ENCODE results near the gene TBC1D20. TPM values are rescaled to one million over a fixed set of nuclear protein-coding genes. Genes with fewer than 3 reads are reported as not detected.
A peak's percentile ranks its signal among the peaks of the same experiment; 100 is the strongest.

Gene TBC1D20
- total RNA-seq, 1 donor from 2014 or later: 35.8 TPM

DNA sequence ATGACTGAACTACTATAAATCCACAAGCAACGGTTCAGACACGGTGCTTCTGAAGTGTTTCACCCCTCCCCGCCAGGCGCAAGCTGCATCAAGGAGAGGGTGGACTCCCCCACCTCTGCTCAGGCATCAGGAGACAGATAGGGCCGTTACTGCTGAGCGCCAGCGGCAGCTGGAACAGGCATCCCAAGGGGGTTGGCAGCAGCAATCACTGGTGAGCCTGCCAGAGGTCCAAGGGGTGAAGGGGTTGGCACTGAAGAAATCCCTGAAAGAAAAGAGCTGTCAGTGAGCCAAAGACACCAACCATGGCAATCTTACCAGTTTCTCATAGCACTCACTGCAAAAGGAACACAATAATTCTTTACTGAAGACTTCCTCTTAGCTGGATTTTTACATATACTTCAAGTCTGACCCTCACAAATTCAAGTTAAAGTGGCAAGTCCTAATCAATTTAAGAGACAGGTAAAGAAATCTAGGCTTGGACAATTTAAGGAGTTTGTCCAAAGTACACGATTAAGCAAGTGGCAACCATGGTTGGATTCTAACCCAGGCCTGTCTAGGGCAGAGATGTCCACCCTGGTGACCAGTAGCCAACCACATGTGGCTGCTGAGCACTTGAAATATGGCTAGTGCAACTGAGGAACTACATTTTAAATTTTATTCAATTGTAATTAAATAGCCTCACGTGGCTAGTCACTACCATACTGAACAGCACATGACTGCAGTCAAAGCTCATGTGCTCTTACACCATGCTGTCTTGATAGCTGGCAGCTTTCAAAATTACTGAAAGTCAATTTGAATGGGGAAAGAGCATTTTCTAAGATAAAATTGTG, 21.7 kb upstream of the TBC1D20 start:
- no peak for DNase-seq (ENCODE audit: low read depth)
- Histone ChIP-seq H3K36me3 (ENCODE audit: control insufficient read depth, insufficient read depth, low read length) (peaks cover 24% of the 10 kb centered on the region), H3K4me3 (ENCODE audit: low read depth, low read length) (no peak overlapping the region), H3K27me3 (ENCODE audit: control insufficient read depth, insufficient read depth, low read length) (no peaks in the 10 kb centered on the region)
- FAIRE-seq: peak; percentile 97
- TF ChIP-seq, protein P1, sequence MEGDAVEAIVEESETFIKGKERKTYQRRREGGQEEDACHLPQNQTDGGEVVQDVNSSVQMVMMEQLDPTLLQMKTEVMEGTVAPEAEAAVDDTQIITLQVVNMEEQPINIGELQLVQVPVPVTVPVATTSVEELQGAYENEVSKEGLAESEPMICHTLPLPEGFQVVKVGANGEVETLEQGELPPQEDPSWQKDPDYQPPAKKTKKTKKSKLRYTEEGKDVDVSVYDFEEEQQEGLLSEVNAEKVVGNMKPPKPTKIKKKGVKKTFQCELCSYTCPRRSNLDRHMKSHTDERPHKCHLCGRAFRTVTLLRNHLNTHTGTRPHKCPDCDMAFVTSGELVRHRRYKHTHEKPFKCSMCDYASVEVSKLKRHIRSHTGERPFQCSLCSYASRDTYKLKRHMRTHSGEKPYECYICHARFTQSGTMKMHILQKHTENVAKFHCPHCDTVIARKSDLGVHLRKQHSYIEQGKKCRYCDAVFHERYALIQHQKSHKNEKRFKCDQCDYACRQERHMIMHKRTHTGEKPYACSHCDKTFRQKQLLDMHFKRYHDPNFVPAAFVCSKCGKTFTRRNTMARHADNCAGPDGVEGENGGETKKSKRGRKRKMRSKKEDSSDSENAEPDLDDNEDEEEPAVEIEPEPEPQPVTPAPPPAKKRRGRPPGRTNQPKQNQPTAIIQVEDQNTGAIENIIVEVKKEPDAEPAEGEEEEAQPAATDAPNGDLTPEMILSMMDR (IDR thresholded peaks at IDR 0.05; ENCODE audit: insufficient read depth, low read length, severe bottlenecking): no peak

DNA sequence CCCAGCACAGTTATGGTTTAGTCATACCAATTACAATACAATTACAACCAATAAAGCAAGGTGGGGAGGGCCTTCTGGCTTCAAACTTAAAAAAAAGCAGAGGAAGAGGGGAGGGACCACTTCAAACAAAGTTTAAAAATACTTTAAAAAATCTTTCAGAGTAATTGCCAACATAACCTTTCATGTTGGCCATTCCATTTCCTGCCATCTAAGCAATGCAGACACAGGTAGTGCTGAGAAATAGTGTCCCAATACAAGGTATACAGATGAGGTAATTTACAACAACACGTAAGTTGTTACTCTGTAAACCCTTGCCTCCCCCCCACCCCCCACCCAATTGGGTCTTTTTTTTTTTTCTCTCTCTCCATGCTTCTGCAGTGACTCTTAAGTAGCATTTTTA, 18.8 kb upstream of the TBC1D20 start:
- no peak for DNase-seq (ENCODE audit: low read depth)
- FAIRE-seq: no peak
- Histone ChIP-seq H3K27me3 (ENCODE audit: control insufficient read depth, insufficient read depth, low read length) (no peaks in the 10 kb centered on the region), H3K4me3 (ENCODE audit: low read depth, low read length) (no peak overlapping the region), H3K36me3 (ENCODE audit: control insufficient read depth, insufficient read depth, low read length) (peaks cover 17% of the 10 kb centered on the region)
- TF ChIP-seq, protein P1 (IDR thresholded peaks at IDR 0.05; ENCODE audit: insufficient read depth, low read length, severe bottlenecking): no peak

DNA sequence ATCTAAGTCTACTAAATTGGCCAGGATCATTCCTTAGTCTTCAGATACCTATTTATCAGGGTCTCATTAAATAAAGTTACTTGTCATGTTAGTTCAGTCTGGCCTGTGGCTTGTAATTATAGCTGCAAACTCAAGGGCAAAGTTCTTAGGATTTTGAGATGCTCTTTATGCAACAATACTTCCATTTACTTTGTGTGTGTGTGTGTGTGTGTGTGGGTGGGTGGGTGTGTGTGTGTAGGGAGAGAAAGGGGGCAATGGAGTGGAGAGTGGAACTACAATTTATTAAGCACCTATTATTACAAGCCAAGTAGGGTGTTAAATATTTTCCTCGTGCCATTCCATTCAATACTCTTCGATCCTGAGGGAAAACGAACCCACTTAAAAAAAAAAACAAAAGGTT, 17.7 kb upstream of the TBC1D20 start:
- TF ChIP-seq, protein P1 (IDR thresholded peaks at IDR 0.05; ENCODE audit: insufficient read depth, low read length, severe bottlenecking): no peak
- Histone ChIP-seq H3K36me3 (ENCODE audit: control insufficient read depth, insufficient read depth, low read length) (peaks cover 15% of the 10 kb centered on the region), H3K27me3 (ENCODE audit: control insufficient read depth, insufficient read depth, low read length) (no peaks in the 10 kb centered on the region), H3K4me3 (ENCODE audit: low read depth, low read length) (no peak overlapping the region)
- FAIRE-seq (no peak), DNase-seq (ENCODE audit: low read depth) (no peak)

DNA sequence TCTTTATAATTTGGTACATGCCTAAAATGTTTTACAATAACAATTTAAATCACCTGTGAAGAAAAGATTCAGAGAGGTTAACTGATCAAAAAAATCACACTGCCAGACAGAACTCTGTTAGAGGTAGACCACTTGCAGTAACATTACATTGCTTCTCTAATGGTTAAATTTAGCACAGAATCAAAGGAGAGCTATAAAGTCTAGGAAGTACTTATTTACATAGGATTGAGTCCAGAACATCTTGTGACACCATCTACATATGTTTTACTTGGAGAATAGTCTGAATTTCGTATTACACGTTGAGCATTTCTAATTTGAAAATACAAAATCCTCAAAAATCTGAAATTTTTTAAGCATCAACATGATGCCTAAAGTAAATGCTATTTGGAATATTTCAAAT, 17.2 kb upstream of the TBC1D20 start:
- TF ChIP-seq, protein P1 (IDR thresholded peaks at IDR 0.05; ENCODE audit: insufficient read depth, low read length, severe bottlenecking): no peak
- no peak for DNase-seq (ENCODE audit: low read depth)
- Histone ChIP-seq H3K4me3 (ENCODE audit: low read depth, low read length) (no peak overlapping the region), H3K27me3 (ENCODE audit: control insufficient read depth, insufficient read depth, low read length) (no peaks in the 10 kb centered on the region), H3K36me3 (ENCODE audit: control insufficient read depth, insufficient read depth, low read length) (peaks cover 15% of the 10 kb centered on the region)
- no peak for FAIRE-seq

DNA sequence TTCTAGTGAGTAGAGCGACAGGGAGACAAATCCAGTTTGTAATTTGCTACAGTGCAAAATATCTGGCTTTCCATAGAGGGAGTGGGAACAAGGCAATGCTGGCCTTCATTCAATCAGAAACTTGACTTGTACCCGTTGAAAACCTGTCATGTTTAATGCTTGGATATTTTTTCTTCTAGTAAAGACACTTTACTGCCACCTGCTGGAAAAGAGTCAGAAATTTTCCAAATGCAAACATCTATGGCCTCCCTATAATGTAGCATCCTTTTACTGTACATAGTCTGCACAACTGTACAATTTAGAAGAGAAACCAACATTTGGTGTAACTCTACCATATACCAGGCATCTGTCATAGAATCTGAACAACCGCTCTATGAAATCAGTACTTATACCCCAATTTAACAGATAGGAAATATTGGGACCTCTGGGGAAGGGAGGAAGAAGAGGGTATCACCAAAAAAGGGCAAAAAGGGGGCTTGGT, 16.7 kb upstream of the TBC1D20 start:
- Histone ChIP-seq H3K36me3 (ENCODE audit: control insufficient read depth, insufficient read depth, low read length) (peaks cover 12% of the 10 kb centered on the region), H3K4me3 (ENCODE audit: low read depth, low read length) (no peak overlapping the region), H3K27me3 (ENCODE audit: control insufficient read depth, insufficient read depth, low read length) (no peaks in the 10 kb centered on the region)
- TF ChIP-seq, protein P1 (IDR thresholded peaks at IDR 0.05; ENCODE audit: insufficient read depth, low read length, severe bottlenecking): peak; percentile 43
- DNase-seq (ENCODE audit: low read depth) (peak; percentile 67), FAIRE-seq (no peak)
